ENCODE results near the gene POLL. TPM values are rescaled to one million over a fixed set of nuclear protein-coding genes. Genes with fewer than 3 reads are reported as not detected.
A peak's percentile ranks its signal among the peaks of the same experiment; 100 is the strongest.

POLL gene
- total RNA-seq, 1 experiment from 2014 or later = 51.3 TPM

DNA sequence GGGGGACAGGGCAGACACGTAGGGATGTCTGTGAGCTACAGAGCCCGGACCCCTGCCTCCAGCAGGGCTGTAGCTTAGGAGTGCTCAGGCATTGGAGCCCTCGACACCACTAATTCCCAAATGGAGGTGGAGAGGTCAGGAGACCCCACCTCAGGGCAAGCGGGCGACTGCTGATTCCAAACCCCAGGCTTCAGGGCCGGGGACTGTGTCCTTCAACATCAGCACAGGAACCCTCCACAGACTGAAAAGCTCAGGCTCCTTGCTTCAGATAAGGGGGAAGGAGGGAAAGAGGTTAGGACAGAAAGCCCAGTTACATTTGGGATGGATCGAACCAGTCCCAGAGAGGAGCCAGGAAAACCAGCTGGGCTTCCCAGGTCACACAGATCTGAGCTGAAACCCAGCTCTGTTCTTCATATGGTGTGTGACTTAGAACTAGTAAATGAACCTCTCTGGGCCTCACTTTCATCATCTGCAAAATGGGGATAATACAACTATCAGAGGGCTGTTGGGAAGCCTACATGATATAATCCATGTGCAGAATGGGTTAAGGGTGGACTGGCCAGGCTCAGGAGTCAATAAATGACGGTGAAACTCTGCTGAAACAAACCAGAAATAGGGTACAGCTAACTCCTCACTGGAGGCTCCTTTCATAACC lies 16.7 kb downstream of the POLL start:
- POLR2A ChIA-PET = interaction anchor here (0.8 to 2.8 kb wide), 2 partner anchors 270 to 358 kb away, joined by 3 to 14 read pairs; no protein-coding TSS in a partner anchor
- intact Hi-C loops (cut with micrococcal nuclease) = loop anchor here (2.0 to 10.0 kb wide), 2 partner anchors 271 to 507 kb away; partner anchors contain the start of gene KAZALD1
- H3K4me3 ChIP-seq (replicated peaks in 1 of 2; ENCODE audit: low read depth in 1 of 2, low read length in 2 of 2) = peak overlapping the region in 1 of 2 experiments; percentile 66; a peak in 1 of 4 replicates
- H3K79me2 ChIP-seq (ENCODE audit: insufficient read depth, low read length) = no peaks in the 10 kb centered on the region
- ATAC-seq (no peak), DNase-seq (ENCODE audit: low read depth, low spot score) (no peak)
- H3K9me2 ChIP-seq (ENCODE audit: insufficient read depth) = no peaks in the 10 kb centered on the region
- no peaks in the 10 kb centered on the region for H4K20me1 ChIP-seq (ENCODE audit: insufficient read depth)
- CTCF ChIA-PET = interaction anchor here (1.0 to 3.8 kb wide), 24 partner anchors 9 to 521 kb away, joined by 3 to 130 read pairs (median 8); partner anchors contain the start of genes DPCD and POLL
- RAD21 ChIA-PET (ENCODE audit: low non-redundant PET in 1 of 2, low total read pairs in 2 of 2, uncharacterized antibody in 2 of 2, unreplicated experiment in 2 of 2) = interaction anchor here (0.6 to 3.7 kb wide), 5 partner anchors 17 to 358 kb away, joined by 3 to 31 read pairs (median 7); partner anchors contain the start of genes DPCD (in 1 of the 2) and POLL (in 1 of the 2)
- no peak overlapping the region for H3K9ac ChIP-seq (ENCODE audit: low read length)
- H3K27ac ChIP-seq (ENCODE audit: low read depth, low read length) = no peak overlapping the region; the same call in 1 of the 2 replicates
- H3K36me3 ChIP-seq (ENCODE audit: control insufficient read depth in 1 of 2, insufficient read depth in 2 of 2, low read length in 2 of 2) = no peaks in the 10 kb centered on the region
- H3K27me3 ChIP-seq (ENCODE audit: insufficient read depth, low read length) = no peaks in the 10 kb centered on the region
- BruUV-seq (replicated peaks) = no TSS peak
- TF ChIP-seq JUND (IDR thresholded peaks at IDR 0.05) (no peak), ELF1 (IDR thresholded peaks at IDR 0.05; ENCODE audit: borderline replicate concordance, low read depth) (no peak), CEBPB (IDR thresholded peaks at IDR 0.05; ENCODE audit: low read depth) (no peak), SIN3A (IDR thresholded peaks at IDR 0.05; ENCODE audit: low read depth) (no peak), EZH2phosphoT487 (IDR thresholded peaks at IDR 0.05; ENCODE audit: borderline replicate concordance) (no peak), ZNF274 (IDR thresholded peaks at IDR 0.05; ENCODE audit: low read depth, low read length) (no peak)
- TF ChIP-seq, protein P1, sequence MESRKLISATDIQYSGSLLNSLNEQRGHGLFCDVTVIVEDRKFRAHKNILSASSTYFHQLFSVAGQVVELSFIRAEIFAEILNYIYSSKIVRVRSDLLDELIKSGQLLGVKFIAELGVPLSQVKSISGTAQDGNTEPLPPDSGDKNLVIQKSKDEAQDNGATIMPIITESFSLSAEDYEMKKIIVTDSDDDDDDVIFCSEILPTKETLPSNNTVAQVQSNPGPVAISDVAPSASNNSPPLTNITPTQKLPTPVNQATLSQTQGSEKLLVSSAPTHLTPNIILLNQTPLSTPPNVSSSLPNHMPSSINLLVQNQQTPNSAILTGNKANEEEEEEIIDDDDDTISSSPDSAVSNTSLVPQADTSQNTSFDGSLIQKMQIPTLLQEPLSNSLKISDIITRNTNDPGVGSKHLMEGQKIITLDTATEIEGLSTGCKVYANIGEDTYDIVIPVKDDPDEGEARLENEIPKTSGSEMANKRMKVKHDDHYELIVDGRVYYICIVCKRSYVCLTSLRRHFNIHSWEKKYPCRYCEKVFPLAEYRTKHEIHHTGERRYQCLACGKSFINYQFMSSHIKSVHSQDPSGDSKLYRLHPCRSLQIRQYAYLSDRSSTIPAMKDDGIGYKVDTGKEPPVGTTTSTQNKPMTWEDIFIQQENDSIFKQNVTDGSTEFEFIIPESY (IDR thresholded peaks at IDR 0.05; ENCODE audit: extremely low read depth, insufficient replicate concordance, low read length) = no peak
- H3K9me3 ChIP-seq (ENCODE audit: control insufficient read depth in 1 of 2, insufficient read depth in 1 of 2, low read depth in 1 of 2, low read length in 2 of 2) = no peaks in the 10 kb centered on the region
- peak overlapping the region; percentile 100 for H3K4me2 ChIP-seq (ENCODE audit: low read length)
- no peak overlapping the region for H2AFZ ChIP-seq (ENCODE audit: low read depth, low read length, poor library complexity, severe bottlenecking)
- peaks cover 11 to 22% of the 10 kb centered on the region in 2 experiments for H3K4me1 ChIP-seq (ENCODE audit: control insufficient read depth in 1 of 2, insufficient read depth in 2 of 2, low read length in 2 of 2)
